Panc1 (cell line): ENCODE data around the gene XXYLT1. TPM values are rescaled to one million over a fixed set of nuclear protein-coding genes. Genes with fewer than 3 reads are reported as not detected.
A peak's percentile ranks its signal among the peaks of the same experiment; 100 is the strongest.

Source experiments
- ATAC-seq: fragments of 200-7000 bp; cut with Tn5 transposase; 2 replicates; pipeline ENCODE4 v1.9.1; 2020; ENCODE audit warnings: mild to moderate bottlenecking, moderate library complexity
- BruUV-seq: library from RNA; stranded (reverse); fragments of 400-500 nt; replicated peaks from 2 replicates; lab custom pipeline; 2021; lab: Mats Ljungman, UMichigan
- CTCF ChIA-PET: fragments of 300-600 bp; sonication (Branson Sonifier 250); formaldehyde crosslinking; loops from one replicate; lab custom pipeline; 2022; ENCODE audit warnings: antibody characterized with exemption; lab: Charles Lee
- POLR2A ChIA-PET: fragments of 300-600 bp; sonication (Branson Sonifier 250); formaldehyde crosslinking; loops from one replicate; lab custom pipeline; 2022; ENCODE audit warnings: antibody characterized with exemption; lab: Charles Lee
- DNase-seq: peaks from one replicate; pipeline ENCODE4 v3.0.0-alpha.2; 2010; ENCODE audit warnings: low read depth, low spot score
- H3K27ac ChIP-seq: 2 replicates; pipeline ENCODE4 v1.5.1; 2011; ENCODE audit warnings: mild to moderate bottlenecking, low read length, inconsistent platforms
- H3K27me3 ChIP-seq: fragments of 200-500 bp; sonication (Bioruptor generic); 2 replicates; pipeline ENCODE4 v1.6.0; 2014; ENCODE audit warnings: low read length, inconsistent platforms; ENCODE audit not compliant: control insufficient read depth, insufficient read depth
- H3K36me3 ChIP-seq: fragments of 200-500 bp; sonication (Bioruptor generic); 2 replicates; pipeline ENCODE4 v1.5.1; 2014; ENCODE audit warnings: inconsistent platforms, mild to moderate bottlenecking, low read length, moderate library complexity; ENCODE audit not compliant: control insufficient read depth, insufficient read depth
- H3K4me1 ChIP-seq: 2 replicates; pipeline ENCODE4 v1.5.1; 2011; ENCODE audit warnings: inconsistent platforms, mild to moderate bottlenecking, low read length, moderate library complexity; ENCODE audit not compliant: control insufficient read depth, insufficient read depth
- H3K4me3 ChIP-seq, 2 experiments: 2 replicates each; pipeline ENCODE4 v1.5.1; 2011 to 2012; ENCODE audit warnings: low read depth in 2 of 2, low read length in 2 of 2, mild to moderate bottlenecking in 2 of 2, inconsistent platforms in 1 of 2, moderate library complexity in 1 of 2
- H3K9me3 ChIP-seq: fragments of 200-500 bp; sonication (Bioruptor generic); 2 replicates; pipeline ENCODE4 v1.5.1; 2014; ENCODE audit warnings: low read depth, mild to moderate bottlenecking, inconsistent platforms, low read length, moderate library complexity; ENCODE audit not compliant: control insufficient read depth, insufficient read depth
- CTCF ChIP-seq: fragments of 450-650 bp; IDR thresholded peaks from 2 replicates; pipeline ENCODE4 v1.5.1; 2017; ENCODE audit warnings: mild to moderate bottlenecking
- POLR2AphosphoS5 ChIP-seq: IDR thresholded peaks from 2 replicates; pipeline ENCODE4 v1.6.1; 2012; ENCODE audit warnings: mild to moderate bottlenecking, low read depth, low read length, moderate library complexity
- REST ChIP-seq, 2 experiments: IDR thresholded peaks; 2 replicates each; pipeline ENCODE4 v1.6.1; 2011 to 2012; ENCODE audit warnings: low read depth in 2 of 2, control low read depth in 1 of 2, low read length in 1 of 2, mild to moderate bottlenecking in 1 of 2, moderate library complexity in 1 of 2; ENCODE audit not compliant: insufficient read depth in 1 of 2
- SIN3A ChIP-seq: IDR thresholded peaks from 2 replicates; pipeline ENCODE4 v1.6.1; 2012; ENCODE audit warnings: low read depth, mild to moderate bottlenecking, low read length, moderate library complexity, borderline replicate concordance; ENCODE audit not compliant: insufficient read depth
- TCF7L2 ChIP-seq: IDR thresholded peaks from 2 replicates; pipeline ENCODE4 v1.6.1; 2011; ENCODE audit warnings: mild to moderate bottlenecking, low read depth, low read length, inconsistent platforms
- in situ Hi-C: cut with HindIII; loops from 2 replicates; pipeline ENCODE4 v1.10.0; 2016; ENCODE audit warnings: low sequenced_read_pairs, low pct_unique_long_range_greater_than_20kb
- intact Hi-C: fragments of 100-400 bp; cut with micrococcal nuclease; formaldehyde crosslinking; loops from one replicate; pipeline ENCODE4 v1.10.0; 2022; ENCODE audit not compliant: unreplicated experiment
- total RNA-seq: library from RNA; stranded (reverse); gene quantifications from one replicate; pipeline ENCODE4 v1.2.1, GENCODE V29; 2021; ENCODE audit not compliant: unreplicated experiment

XXYLT1 gene
- total RNA-seq, 1 experiment from 2014 or later, result 26.0 TPM

GRCh38 chr3:195034101-195034500 lies 236.9 kb downstream of the XXYLT1 start:
- CTCF ChIA-PET, result no interaction called here

GRCh38 chr3:195033531-195034091 lies 237.3 kb downstream of the XXYLT1 start:
- in situ Hi-C loops (no loop called here), intact Hi-C loops (loop anchor here (5.0 to 10.0 kb wide), 2 partner anchors 69 to 349 kb away; partner anchors contain the start of gene FAM43A)
- no peaks in the 10 kb centered on the region for H3K36me3 ChIP-seq
- DNase-seq (no peak), ATAC-seq (peak; percentile 81)
- peaks cover 56% of the 10 kb centered on the region for H3K4me1 ChIP-seq
- no peaks in the 10 kb centered on the region for H3K9me3 ChIP-seq
- no TSS peak for BruUV-seq
- ChIA-PET POLR2A (no interaction called here), CTCF (no interaction called here)
- TF ChIP-seq POLR2AphosphoS5 (peak; percentile 92), CTCF (no peak), SIN3A (no peak), REST (IDR thresholded peaks at IDR 0.05; ENCODE audit: insufficient read depth in 1 of 2, low read depth in 2 of 2, low read length in 1 of 2) (no peak), TCF7L2 (peak; percentile 74; the same call in 1 of the 2 replicates)
- no peak overlapping the region; a peak in 1 of 4 replicates for H3K4me3 ChIP-seq
- H3K27ac ChIP-seq, result peak overlapping the region; percentile 89
- H3K27me3 ChIP-seq, result no peaks in the 10 kb centered on the region

More at GRCh38 chr3:195034101-195034500, 236.9 kb downstream of the XXYLT1 start:
- Histone ChIP-seq H3K27ac (peak overlapping the region; percentile 89), H3K4me3 (no peak overlapping the region), H3K9me3 (no peaks in the 10 kb centered on the region), H3K27me3 (no peaks in the 10 kb centered on the region), H3K36me3 (no peaks in the 10 kb centered on the region), H3K4me1 (peaks cover 57% of the 10 kb centered on the region)
- in situ Hi-C loops, result no loop called here
- intact Hi-C loops, result loop anchor here (5.0 to 10.0 kb wide), 2 partner anchors 68 to 349 kb away; partner anchors contain the start of gene FAM43A
- DNase-seq (no peak), ATAC-seq (peak; percentile 19)
- TF ChIP-seq POLR2AphosphoS5, result no peak
- no peak for TF ChIP-seq SIN3A
- no TSS peak for BruUV-seq
- POLR2A ChIA-PET, result no interaction called here

GRCh38 chr3:195032955-195033354 lies 238.0 kb downstream of the XXYLT1 start:
- CTCF ChIA-PET, result no interaction called here
- DNase-seq (no peak), ATAC-seq (no peak)
- in situ Hi-C loops, result no loop called here
- Histone ChIP-seq H3K4me3 (no peak overlapping the region), H3K27ac (peak overlapping the region; percentile 89), H3K27me3 (no peaks in the 10 kb centered on the region), H3K9me3 (no peaks in the 10 kb centered on the region), H3K36me3 (no peaks in the 10 kb centered on the region), H3K4me1 (peaks cover 56% of the 10 kb centered on the region)
- POLR2A ChIA-PET, result no interaction called here
- no TSS peak for BruUV-seq
- intact Hi-C loops, result loop anchor here (5.0 to 10.0 kb wide), 2 partner anchors 69 to 348 kb away; partner anchors contain the start of gene FAM43A
- TF ChIP-seq REST (IDR thresholded peaks at IDR 0.05; ENCODE audit: insufficient read depth in 1 of 2, low read depth in 2 of 2, low read length in 1 of 2) (no peak), SIN3A (no peak), POLR2AphosphoS5 (no peak), TCF7L2 (no peak)
